ENCODE measurements around the gene CDKN2C.
"Not testable (repeated sequence)": the region's sequence is repeated elsewhere in the genome, so short reads cannot be mapped to it uniquely, and the experiment has no call there.

The CDKN2C gene

DNA sequence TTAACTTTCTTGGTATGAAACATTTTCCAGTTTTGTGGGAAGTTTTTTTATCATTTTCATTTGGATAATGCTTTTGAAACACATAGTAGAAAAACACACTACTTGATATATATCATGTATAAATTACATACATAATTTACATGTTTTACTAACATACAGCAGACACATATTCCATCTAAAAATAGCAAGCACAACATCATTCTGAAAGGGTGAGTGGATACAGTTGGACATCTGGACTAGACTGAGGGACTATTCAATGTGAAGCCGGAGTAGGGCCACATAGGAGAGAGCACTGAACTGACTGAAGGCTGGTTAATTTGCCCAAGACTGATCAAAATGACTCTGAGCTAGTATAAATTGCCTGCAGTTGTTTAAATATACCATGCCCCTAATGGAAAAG lies 11.7 kb downstream of the CDKN2C start:
- no peak for DNase-seq

DNA sequence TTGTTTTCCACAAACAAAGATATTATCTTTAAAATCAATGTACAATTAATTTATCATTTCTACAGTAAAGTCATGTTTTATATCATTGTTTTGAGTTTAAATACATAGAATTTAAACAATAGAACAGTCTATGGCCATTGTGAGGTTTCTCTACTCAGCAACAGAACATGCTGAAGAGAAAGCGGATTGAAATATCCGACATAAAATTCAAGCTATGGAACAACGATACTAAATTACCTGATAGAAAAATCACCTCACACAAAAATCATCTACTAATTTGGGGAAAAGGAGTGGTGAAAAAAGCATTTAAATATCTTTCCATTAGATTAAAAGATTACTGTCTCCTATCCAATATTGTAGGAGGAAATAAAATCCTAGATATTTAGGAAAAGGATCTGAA lies 12.6 kb downstream of the CDKN2C start:
- no peak for DNase-seq

GRCh38 chr1:50983219-50983802 lies 13.3 kb downstream of the CDKN2C start:
- DNase-seq = no peak

DNA sequence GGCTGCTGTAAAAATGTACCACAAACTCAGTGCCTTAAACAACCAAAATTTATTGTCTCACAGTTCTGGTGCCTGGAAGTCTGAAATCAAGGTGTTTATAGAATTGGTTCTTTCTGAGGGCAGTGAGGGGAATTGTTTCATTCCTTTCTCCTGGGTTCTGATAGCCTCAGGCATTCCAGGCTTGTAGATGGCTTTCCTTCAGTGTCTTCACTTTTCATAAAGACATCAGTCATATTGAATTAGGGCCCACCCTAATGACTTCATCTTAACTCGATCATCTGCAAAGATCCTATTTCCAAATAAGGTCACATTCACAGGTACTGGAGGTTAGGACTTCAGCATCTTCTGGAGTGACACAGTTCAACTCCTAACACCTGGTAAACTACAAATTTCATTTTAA lies 15.0 kb downstream of the CDKN2C start:
- DNase-seq = no peak

- DNase-seq = no peak
Measured at GRCh38 chr1:50986653-50987052, 16.6 kb downstream of the CDKN2C start.

GRCh38 chr1:50989694-50990093 lies 19.6 kb downstream of the CDKN2C start:
- no peak for DNase-seq

- DNase-seq = no peak
Measured at GRCh38 chr1:50992532-50993318, 22.7 kb downstream of the CDKN2C start.

DNA sequence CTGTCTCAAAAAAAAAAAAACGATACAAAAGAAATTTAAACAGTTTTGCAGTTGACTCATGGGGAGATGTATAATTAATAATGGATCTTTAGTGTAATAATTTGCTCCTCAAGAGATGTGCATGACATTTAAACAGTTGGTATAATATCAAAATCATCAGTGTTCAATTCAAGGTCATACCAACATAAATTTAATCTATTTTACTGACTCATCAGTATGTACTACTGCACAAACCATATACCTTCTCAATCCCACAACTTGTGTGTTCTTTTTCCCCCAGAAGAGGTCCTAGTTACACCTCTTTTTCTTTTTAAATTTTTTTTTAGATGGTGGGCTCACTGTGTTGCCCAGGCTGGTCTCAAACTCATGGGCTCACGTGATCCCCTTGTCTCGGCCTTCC lies 23.6 kb downstream of the CDKN2C start:
- no peak for DNase-seq

- no peak for DNase-seq
Measured at GRCh38 chr1:50994997-50995396, 25.0 kb downstream of the CDKN2C start.

- DNase-seq = no peak
Measured at GRCh38 chr1:50995651-50996050, 25.6 kb downstream of the CDKN2C start.

GRCh38 chr1:50996083-50996482 lies 26.0 kb downstream of the CDKN2C start:
- DNase-seq = no peak

DNA sequence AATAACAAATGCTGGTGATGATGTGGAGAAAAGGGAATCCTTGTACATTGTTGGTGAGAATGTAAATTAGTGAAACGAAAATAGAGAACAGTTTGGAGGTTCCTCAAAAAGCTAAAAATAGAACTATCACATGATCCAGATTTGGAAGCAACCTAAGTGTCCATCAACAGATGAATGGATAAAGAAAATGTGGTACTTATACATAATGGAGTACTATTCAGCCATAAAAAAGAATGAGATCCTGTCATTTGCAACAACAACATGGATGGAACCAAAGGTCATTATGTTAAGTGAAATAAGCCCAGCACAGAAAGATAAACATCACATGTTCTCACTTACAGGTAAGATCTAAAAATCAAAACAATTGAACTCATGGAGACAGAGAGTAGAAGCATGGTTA lies 29.3 kb downstream of the CDKN2C start:
- DNase-seq = not testable (repeated sequence)

DNA sequence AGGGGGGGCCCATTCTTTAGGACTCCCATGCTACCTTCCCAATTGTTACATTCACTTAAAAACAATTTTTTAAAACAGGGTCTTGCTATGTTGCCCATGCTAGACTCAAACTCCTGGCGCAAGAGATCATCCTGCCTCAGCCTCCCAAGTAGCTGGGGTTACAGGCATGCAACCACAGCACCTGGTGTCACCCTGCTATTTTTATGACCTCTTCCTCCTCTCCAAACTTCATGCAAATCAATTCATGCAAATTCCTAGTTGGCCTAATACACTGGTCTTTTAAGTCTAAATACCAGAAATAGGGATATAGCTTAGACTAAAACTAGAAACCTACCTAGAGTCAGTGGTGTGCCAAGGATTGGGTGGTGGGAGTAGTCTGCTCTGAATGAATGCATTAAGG lies 30.1 kb downstream of the CDKN2C start:
- DNase-seq = no peak

DNA sequence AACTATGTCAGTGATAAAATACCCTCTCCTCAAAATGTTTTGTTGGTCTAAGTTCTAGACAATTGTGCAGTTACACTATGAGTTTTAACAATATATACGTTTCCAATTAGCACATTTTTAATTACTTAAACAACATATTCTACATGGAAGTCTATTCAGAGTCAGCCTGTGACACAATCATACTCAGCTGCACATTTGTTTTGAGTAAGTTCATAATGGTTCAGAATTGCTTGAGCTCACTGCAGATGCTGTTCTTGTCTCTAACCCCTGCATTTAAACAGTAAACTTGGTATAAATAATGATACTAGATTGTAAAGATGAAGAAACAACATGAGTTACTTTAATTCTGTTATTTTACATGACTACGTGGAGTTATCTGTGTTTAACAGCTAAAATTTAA lies 30.6 kb downstream of the CDKN2C start:
- DNase-seq = no peak

DNA sequence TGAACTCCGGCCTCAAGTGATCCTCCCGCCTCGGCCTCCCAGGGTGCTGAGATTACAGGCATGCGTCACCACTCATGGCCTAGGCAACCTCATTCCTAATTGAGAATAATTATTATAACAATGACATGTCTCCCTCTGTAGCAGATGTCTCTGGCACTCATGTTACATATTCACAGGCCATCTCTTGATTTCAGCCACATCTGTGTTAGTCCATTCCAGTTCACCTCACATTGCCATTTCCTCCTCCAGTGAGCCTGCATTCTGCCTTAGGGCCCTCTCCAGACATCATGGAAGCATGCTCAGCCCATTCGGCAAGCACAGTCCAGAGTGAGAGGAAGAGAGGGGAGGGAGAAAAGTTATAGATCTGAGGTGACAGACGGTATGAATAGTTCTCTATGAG lies 32.5 kb downstream of the CDKN2C start:
- DNase-seq = no peak

GRCh38 chr1:51005549-51005948 lies 35.5 kb downstream of the CDKN2C start:
- not testable (repeated sequence) for DNase-seq

GRCh38 chr1:51009381-51009780 lies 39.3 kb downstream of the CDKN2C start:
- DNase-seq = no peak

DNA sequence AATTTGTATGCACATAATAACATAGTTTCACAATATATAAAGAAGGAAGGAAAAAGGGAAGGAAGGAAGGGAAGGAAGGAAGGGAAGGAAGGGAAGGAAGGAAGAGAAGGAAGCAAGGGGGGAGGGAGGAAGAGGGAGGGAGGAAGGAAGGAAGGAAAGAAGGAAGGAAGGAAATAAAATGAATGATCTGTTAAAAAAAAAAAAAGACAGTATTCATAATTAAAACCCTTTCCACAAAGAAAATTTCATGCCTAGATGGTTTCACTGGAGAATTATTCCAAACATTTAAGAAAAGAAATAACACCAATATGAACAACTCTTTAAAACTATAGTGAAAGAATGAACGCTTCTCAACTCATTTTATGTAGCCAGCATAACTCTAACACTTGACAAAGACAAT lies 44.8 kb downstream of the CDKN2C start:
- DNase-seq = no peak

DNA sequence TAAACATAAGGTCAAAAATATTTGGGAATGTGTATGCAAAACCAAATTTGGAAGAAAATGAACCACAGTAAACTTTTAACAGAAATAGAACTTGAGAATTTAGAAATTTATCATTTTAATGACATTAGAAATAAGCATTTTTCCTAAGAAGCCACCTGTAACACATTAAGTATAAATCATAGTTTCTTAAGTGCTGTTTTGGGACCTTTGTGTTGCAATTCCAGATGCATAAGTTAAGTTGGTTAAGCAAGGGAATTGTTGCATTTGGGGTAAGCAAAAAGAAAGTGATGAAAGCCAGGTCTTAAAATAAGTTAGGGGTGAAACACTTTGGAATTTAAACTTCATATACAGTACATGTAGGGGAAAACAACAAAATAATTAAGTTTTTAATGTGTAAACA lies 49.8 kb downstream of the CDKN2C start:
- DNase-seq = no peak

All from NCI-H510A (cell line).